Stimulated activated CD4-positive, alpha-beta T cell treated with anti-CD3 and anti-CD28 coated beads, Interleukin-1b, Interleukin-23, amount 100 ng/mL, for 24 hours (primary cell): ENCODE measurements around the gene RPL36.

Experiments
- DNase-seq, 4 experiments: peaks; one replicate each; pipeline ENCODE4 v3.0.0-alpha.2; 2020; ENCODE audit warnings: low read depth in 4 of 4, low spot score in 1 of 4

RPL36 gene

DNA sequence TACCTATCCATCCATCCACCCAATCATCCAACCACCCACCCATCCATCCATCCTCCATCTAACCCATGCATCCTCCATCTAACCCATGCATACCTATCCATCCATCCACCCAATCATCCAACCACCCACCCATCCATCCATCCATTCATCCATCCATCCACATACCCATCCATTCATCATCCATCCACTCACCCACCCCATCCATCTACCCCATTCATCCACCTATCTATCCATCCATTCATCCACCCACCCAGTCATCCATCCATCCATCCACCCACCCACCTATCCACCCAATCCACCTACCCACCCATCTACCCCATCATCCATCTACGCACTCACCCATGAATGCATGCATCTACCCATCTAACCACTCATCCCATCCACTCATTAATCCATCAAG is 16.3 kb upstream of the RPL36 start:
- no peak for DNase-seq

DNA sequence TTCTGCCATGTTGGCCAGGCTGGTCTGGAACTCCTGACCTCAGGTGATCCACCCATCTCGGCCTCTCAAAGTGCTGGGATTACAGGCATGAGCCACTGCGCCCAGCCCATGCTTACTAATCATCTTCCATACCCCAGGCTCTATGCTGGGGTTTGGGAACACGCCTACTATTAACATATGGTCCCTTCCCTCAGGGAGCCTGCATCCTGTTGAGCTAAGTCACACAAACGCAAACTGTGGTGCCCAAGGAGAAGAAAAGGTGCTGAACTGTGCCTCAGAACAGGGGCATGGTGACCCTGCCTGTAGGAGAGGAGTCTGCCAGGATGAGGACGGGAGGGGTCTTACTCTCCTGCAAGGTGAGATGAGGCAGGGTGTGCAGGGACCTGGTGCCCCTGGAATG is 15.4 kb upstream of the RPL36 start:
- DNase-seq: no peak

DNA sequence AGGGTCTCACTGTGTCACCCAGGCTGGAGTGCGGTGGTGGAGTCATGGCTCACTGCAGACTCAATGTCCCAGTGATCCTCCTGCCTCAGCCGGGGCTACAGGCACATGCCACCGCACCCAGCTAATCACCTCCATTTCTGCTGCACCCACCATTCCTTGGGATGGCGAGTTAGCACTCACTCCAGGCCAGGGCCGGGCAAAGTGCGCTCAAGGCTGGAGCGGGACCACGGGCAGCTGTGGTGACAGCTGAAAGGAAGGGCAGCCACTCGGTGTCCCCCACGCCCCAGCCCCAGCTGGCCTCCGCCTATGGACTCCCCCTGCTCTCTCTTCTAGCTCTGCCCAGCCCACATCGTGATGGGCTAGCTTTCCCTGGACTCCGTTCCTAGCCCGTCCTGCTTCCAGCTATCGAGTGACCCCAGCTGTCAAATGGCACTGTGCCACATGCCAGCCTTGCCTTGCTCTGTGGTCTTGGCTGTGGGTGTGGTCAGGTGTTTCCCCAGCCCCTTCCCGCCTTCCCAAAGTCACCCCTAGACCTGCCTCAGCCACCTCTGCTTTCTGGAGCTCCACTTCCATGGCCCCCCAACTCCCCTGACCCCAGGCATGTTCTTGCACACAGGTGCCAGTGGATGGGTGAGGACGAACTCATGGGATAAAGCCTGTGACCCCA is 13.9 kb upstream of the RPL36 start:
- DNase-seq: no peak

DNA sequence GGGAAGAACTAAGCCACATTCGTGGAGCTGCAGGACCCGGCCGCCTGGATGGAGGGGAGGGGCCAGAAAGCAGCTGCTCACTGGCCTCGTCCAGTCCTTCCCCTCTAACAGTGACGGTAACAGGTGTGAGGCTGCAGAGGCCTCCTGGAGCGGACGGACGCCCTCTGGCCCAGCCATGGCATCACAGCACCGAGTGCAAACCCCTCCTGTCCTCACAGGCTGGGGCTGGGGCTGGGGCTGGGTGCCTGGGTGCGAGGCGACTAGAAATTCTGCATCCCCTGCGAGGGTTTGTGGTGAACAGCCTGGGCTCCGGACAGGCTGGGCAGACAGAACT is 13.4 kb upstream of the RPL36 start:
- DNase-seq: no peak

DNA sequence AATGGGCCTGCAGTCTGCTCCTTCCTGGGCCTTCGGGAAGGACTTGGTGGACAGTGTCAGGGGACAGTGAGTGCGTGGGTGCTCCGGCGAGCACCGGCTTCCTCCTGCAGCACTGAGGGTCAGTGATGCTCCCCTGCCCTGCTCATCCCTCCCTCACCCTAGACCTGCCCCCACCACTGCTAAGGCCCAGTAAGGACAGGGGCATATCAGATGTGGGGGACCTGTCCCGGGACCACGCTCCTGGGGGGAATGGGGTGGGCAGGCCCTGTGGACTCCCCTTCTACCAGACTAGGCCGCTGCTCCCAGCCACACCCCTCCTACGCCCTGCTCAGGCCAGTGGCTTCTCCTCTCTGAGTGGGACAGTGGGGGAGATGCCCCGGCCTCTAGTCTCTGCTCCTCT is 13.0 kb upstream of the RPL36 start:
- no peak for DNase-seq

DNA sequence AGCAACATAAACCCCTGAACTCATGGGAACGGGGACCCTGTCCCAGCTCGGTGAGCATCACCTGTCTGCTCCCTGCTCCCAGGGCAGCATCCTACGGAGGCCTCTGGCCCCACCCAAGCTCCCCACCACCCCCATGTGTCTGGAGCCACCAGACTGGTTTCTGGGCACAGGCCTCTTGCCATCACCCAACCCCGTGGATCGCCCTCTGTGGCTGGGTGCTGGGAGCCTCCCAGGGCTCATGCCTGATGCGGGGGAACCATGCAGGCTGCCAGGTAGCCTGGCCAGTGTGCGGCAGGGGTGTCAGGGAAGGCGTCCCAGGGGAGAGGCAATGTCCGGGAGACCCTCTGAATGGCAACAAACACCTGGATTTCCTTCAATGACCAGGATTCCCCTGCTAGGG is 12.5 kb upstream of the RPL36 start:
- no peak for DNase-seq

DNA sequence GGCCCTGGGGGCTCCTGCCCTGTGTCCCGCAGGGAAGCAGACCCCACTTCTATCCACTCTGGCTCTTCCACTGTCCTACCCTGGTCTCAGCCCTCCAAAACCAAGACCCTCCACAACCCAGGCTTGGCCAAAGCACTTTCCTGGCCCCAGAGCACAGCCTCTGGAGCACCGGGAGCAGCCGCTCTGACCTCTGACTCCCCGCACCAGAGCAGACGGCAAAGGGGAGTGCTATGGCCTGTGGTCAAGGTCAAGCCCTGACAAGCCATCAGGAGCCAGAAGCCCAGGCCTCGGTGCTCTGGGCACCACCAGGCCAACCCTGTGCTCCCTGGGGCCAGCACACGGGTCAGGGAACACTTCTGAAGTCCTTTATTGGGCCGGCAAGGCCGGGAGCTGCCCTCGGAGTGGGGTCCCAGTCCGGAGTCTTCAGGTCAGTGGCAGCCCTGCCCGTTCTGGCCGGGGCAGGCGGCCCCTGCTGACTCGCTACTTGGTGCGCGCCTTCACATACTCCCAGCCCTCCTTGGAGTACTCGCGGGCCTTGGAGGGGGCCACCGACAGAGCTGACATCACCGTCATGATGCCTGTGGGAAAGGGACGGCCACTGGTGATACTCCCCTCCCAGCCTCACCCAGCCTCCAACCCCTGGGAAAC is 11.9 kb upstream of the RPL36 start:
- DNase-seq: no peak

DNA sequence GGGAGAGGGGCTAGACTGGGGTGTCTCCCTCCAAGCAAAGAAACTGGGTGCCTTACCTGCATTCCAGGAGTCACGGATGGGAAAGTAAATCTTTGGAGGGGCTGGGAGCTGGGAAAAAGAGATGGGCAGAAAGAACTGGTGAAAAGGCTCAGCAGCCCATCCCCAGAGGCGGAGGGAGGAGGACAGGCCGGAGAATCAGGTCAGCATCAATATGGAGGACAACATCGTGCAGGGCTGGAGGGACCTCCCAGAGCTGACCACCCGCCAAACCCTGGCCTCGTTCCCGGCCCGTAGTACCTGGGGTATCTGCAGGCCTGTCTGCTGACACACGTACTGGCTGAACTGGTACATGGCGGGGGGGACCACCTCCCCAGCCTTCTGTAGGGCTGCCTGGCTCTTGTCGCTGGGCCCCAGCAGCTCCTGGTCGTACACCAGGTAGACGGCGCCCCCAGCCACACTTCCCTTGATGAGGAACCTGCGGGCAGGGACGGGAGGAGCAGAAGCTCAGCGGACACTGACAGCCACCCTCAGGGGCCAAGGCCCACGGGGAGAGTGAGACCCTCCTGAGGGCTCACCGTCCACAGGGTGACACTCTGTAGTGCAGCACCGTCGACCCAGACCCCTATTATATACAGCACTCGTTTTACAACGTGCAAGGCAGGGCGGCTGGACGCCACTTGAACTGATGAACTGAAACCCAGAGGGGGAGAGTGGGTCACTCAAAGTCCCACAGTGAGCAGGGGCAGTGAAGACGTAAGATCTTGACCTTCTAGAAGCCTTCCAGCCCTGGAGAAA is 10.6 kb upstream of the RPL36 start:
- DNase-seq: no peak

DNA sequence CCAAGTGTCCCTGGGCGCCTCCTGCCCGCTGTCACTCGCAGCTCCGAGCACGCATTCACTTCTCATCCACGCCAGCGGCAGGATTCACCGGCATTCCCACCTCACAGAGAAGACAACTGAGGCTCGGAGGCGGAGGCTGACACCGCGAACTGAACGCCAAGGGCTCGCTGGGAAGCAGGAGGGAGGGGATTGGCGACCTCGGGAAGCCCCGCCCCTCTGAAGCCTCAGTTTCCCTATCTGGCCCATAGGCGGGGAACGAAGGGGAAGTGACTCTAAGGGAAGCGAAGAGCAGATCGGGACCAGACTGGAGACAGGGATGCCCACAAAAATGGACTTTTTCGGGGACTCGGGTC is 10.0 kb upstream of the RPL36 start:
- DNase-seq: no peak

DNA sequence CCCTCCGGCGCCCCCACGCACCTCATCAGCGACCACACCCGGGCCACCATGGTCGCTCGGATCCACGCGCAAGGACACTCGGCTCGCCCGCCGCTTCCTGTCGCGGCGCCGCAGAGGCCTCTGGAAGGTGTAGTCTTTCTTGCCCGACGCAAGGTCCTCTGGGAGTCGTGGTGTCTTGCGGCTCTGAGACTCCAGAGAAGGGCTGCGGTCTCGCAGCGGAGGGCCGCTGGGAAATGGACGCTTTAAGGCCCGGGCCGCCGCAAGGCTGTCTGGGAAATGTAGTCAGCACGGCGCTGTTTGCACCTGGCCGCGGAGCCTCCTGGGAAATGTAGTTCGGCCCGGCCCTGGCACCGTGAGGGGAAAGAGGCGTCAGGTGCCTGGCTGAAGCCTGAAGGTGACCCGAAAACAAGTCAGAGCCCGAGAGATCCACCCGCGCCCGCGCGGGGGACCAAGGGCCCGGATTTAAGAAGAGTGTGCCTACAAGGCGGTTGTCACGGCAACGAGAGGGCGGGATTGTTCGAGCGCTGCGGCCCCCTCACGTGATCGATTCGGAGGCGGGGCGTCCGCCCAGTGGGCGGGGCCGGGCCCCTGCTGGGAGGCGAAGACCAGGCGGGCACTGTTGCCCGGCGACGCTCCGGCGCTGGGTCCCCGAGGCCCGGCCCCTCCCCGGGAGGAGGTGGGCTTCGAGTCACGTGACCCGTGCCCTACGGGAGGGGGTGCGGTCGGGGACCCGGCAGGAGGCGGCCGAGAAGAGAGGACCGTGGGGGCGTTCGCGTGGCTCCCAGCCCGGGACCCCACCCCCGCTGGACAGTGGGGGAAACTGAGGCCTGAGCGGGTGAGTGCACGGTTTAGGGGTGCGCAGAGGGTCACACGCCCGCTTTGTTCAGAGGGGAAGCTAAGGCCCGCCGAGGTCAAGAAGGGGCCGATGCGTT is 9.4 kb upstream of the RPL36 start, which contains the start of the genes HSD11B1L and MICOS13:
TSS of gene HSD11B1L (plus strand) at position 591 of the 932 bp plus-strand sequence. CDS start 3,806 bp downstream, outside the sequence.
TSS of gene MICOS13 (minus strand) at position 80 of the 932 bp plus-strand sequence. CDS start at position 50, 30 bp downstream.
- peak; percentile 94 to 95 (median 94) for DNase-seq

DNA sequence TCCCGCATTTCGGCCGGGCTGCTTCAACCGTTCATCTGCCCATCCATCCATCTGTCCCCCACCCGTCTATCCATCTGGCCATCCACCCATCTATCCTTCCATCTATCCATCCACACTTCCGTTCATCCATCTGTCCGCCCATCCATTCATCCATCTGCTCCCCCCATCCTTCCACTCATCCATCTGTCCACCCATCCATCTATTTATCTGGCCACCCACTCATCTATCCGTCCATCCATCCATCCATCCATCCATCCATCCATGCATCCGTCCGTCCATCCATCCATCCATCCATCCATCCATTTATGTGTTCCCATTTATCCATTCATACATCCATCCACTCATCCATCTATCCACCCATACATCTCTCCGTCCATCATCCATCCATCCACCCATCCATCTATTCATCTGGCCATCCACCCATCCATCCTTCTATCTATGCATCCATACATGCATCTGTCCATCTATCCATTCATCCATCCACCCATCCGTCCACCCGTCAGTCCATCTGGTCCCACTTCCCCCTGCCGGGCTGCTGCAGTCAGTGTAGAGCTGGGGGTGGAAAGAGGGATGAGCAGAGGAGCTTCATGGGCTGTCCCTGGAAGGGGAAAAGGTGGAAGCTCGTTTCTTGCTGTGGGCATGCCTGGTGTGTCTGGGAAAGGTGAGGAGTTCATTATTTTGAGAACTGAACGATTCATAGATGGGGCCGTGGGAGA is 8.5 kb upstream of the RPL36 start:
- DNase-seq: no peak

DNA sequence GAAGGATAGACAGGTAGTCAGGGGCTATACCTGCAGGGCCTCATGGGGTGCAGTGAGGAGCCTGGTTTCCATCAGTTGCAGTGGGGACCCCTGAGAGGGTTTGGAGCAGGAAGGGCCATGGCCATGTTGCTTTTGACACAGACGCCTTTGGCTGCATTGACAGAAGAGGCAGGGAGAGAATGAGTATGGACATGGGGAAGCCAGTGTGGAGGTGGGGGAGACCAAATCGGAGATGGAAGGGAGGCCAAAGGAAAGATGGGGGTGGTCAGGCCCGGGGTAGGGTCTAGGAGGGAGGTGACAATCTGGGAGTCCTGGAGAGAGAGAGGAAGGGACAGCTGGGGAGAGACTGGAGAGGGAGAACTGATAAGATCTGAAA is 8.0 kb upstream of the RPL36 start:
- no peak for DNase-seq

DNA sequence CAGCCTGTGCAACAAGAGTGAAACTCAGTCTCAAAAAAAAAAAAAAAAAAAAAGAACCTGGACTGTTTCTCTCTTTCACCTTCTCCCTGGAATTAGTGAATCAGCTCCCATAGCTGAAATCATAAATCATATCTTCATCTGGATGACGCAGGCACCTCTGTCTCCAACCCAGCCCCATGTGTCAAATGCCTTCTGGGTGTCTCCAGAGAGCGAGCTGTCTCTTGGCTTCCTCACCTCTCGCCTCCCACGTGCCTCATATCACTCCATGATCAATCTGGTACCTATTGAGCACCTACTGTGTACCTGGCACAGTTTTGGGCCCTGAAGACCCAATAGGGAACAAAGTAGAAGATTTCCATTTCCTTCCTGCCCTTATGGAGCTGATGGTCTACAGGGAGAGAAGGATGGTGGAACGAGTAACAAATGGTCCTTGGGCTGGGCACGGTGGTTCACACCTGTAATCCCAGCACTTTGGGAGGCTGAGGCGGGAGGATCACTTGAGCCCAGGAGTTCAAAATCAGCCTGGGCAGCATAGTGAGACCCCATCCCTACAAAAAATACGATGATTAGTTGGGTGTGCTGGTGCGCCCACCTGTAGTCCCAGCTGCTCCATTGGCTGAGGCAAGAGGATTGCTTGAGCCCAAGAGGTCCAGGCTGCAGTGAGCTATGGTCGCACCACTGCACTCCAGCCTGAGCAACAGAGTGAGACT is 6.8 kb upstream of the RPL36 start:
- no peak for DNase-seq

DNA sequence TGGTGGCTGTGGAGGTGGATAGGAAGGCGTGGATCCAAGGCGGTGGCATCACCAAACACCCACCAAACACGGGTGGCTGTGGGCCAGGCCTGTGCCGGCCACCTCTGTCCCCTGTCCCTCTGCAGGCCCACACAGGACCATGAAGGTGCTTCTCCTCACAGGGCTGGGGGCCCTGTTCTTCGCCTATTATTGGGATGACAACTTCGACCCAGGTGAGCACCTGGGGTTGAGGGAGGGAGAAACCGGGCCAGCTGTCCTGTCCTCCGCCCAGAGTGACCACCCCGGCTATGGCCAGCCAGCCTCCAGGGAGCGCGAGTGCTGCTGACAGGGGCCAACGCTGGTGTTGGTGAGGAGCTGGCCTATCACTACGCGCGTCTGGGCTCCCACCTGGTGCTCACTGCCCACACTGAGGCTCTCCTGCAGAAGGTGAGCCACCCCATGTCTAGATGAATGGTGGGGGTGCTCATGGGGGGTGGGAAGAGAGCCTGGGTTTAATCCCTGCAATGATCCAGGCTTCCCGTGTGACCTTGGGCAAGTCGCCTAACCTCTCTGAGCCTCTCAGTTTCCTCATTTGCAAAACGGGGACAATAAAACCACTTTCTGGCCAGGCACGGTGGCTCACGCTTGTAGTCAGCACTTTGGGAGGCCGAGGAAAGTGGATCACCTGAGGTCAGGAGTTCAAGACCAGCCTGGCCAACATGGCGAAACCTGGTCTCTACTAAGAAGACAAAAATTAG is 5.2 kb upstream of the RPL36 start:
- no peak for DNase-seq

DNA sequence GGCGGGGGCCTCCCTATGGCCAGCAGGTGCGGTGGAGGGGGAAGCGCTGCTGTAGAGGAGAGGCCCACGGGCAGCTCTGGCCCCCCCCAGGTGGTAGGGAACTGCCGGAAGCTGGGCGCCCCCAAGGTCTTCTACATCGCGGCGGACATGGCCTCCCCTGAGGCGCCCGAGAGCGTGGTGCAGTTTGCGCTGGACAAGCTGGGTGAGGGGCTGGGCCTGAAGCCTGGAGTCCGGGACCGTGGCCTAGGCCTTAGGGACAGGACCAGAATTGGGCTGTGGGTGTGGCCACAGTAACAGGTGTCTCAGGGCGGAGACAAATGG is 3.8 kb upstream of the RPL36 start:
- no peak for DNase-seq

DNA sequence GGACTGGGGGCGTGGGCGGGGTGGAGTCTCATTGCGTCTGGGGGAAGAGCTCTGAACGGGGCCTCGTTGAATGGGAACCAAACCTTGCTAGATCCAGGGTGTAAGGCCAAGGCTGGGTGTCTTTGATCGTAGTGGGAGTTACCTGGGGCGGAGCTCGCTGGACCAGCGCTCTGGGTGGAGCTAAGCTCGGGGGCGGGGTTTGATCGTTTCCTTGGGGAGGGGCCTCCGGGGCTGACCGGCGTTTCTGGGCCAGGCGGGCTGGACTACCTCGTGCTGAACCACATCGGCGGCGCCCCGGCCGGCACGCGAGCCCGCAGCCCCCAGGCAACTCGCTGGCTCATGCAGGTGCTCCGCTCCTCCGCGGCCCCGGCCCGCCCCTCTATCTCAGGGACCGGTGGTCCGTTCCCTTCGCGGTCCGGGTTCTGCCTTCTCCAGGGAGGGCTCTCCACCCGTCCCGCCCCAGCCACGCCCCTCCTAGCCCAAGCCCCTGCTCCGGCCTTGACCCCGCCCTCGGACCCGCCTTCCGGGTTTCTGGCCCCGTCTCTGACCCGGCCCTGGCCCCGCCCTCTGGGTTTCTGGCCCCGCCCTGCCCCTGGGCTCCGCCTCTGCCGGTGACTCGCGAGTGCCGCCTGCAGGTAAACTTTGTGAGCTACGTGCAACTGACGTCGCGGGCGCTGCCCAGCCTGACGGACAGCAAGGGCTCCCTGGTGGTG is 3.3 kb upstream of the RPL36 start:
- DNase-seq: peak; percentile 99 to 100 (median 100)

DNA sequence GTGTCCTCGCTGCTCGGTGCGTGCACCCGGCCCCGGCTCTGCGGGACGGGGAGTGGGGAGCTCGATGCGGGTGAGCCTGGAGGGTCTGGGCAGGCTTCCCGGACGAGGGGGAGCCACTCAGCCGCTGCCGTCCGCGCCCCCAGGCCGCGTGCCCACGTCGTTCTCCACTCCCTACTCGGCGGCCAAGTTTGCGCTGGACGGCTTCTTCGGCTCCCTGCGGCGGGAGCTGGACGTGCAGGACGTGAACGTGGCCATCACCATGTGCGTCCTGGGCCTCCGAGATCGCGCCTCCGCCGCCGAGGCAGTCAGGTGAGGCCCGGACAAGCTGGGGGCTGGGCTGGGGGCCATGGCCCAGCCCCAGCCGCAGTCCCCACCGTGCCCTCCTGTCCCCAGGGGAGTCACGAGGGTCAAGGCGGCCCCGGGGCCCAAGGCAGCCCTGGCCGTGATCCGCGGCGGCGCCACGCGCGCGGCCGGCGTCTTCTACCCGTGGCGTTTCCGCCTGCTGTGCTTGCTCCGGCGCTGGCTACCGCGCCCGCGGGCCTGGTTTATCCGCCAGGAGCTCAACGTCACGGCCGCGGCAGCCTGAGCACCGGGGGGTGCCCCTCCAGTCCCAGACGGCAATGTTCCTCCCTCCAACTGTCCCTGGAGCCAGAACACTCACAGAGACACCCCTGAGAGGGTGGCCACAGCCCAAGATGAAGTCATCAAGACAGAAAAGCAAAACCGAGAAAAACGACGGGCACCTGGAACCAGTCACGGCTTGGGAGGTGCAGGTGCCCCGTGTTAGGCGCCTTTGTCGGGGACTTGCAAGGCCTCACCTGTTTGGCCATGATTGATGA is 2.5 kb upstream of the RPL36 start:
- no peak for DNase-seq
